H1 (cell line): ENCODE data around the gene EFCAB6. TPM values are rescaled to one million over a fixed set of nuclear protein-coding genes. Genes with fewer than 3 reads are reported as not detected.

Experiments
- CTCF ChIA-PET: fragments of 300-600 bp; sonication (Branson Sonifier 250); formaldehyde crosslinking; loops from one replicate; lab custom pipeline; 2021; ENCODE audit not compliant: partially characterized antibody; lab: Charles Lee
- POLR2A ChIA-PET: fragments of 300-600 bp; sonication (Branson Sonifier 250); formaldehyde crosslinking; loops from one replicate; lab custom pipeline; 2021; ENCODE audit warnings: inconsistent platforms; ENCODE audit not compliant: partially characterized antibody; lab: Charles Lee
- DNase-seq, 2 experiments: peaks; one replicate each; pipeline versions ENCODE4 v3.0.0 to v3.0.0-alpha.2; 2010 to 2022; ENCODE audit warnings: low spot score in 2 of 2, low read depth in 1 of 2, mixed read lengths in 1 of 2
- FAIRE-seq: peaks from 2 replicates; lab custom pipeline; 2011; peaks lifted over from hg19 to GRCh38; lab: Jason Lieb, UNC
- H2AFZ ChIP-seq: 2 replicates; pipeline ENCODE4 v1.8.1; 2012; ENCODE audit warnings: low read length, inconsistent platforms
- H2AK5ac ChIP-seq: 2 replicates; pipeline ENCODE4 v1.6.1; 2013; ENCODE audit warnings: low read depth, low read length
- H2BK120ac ChIP-seq: replicated peaks from 2 replicates; pipeline ENCODE3; 2013; ENCODE audit warnings: low read depth, low read length, inconsistent platforms
- H2BK12ac ChIP-seq: 2 replicates; pipeline ENCODE4 v1.6.1; 2013; ENCODE audit warnings: low read depth, low read length
- H2BK15ac ChIP-seq: 2 replicates; pipeline ENCODE4 v1.6.1; 2013; ENCODE audit warnings: low read length
- H2BK20ac ChIP-seq: 2 replicates; pipeline ENCODE4 v1.6.1; 2013; ENCODE audit warnings: low read length
- H2BK5ac ChIP-seq: 2 replicates; pipeline ENCODE4 v1.6.1; 2013; ENCODE audit warnings: low read depth, low read length
- H3K14ac ChIP-seq: 2 replicates; pipeline ENCODE4 v1.6.1; 2013; ENCODE audit warnings: inconsistent platforms; ENCODE audit not compliant: insufficient read length
- H3K18ac ChIP-seq: 2 replicates; pipeline ENCODE4 v1.6.1; 2013; ENCODE audit warnings: low read length; ENCODE audit errors: extremely low read depth
- H3K23ac ChIP-seq: 2 replicates; pipeline ENCODE4 v1.6.1; 2013; ENCODE audit warnings: inconsistent platforms; ENCODE audit not compliant: insufficient read length
- H3K23me2 ChIP-seq: 2 replicates; pipeline ENCODE4 v1.6.1; 2013; ENCODE audit warnings: low read depth, low read length
- H3K27ac ChIP-seq: 2 replicates; pipeline ENCODE4 v1.6.1; 2011; ENCODE audit warnings: low read depth, low read length, inconsistent platforms
- H3K27me3 ChIP-seq, 4 experiments: replicated peaks in 1 of 4; 1 replicate in 1 of 4; 2 replicates in 3 of 4; pipeline versions ENCODE4 v1.6.1 to v1.8.1; 2011 to 2013; ENCODE audit warnings: low read length in 3 of 4, mild to moderate bottlenecking in 3 of 4, inconsistent platforms in 2 of 4, mixed read lengths in 2 of 4, moderate library complexity in 1 of 4; ENCODE audit not compliant: control insufficient read depth in 3 of 4, insufficient read depth in 3 of 4; ENCODE audit errors: extremely low read depth in 1 of 4
- H3K36me3 ChIP-seq, 4 experiments: 2 replicates each; pipeline versions ENCODE4 v1.6.1 to v1.8.1; 2011 to 2013; ENCODE audit warnings: mild to moderate bottlenecking in 4 of 4, low read length in 3 of 4, moderate library complexity in 2 of 4, control low read depth in 1 of 4, inconsistent platforms in 1 of 4; ENCODE audit not compliant: insufficient read depth in 4 of 4, control insufficient read depth in 2 of 4
- H3K4ac ChIP-seq: replicated peaks from 2 replicates; pipeline ENCODE3; 2013; ENCODE audit warnings: low read length, low read depth, mixed read lengths, inconsistent platforms; ENCODE audit not compliant: insufficient read length
- H3K4me1 ChIP-seq, 4 experiments: replicated peaks in 1 of 4; 1 replicate in 1 of 4; 2 replicates in 3 of 4; pipeline versions ENCODE4 v1.6.1 to v1.8.1; 2011 to 2013; ENCODE audit warnings: low read length in 3 of 4, inconsistent platforms in 2 of 4, mixed read lengths in 1 of 4; ENCODE audit not compliant: insufficient read depth in 4 of 4, control insufficient read depth in 3 of 4
- H3K4me2 ChIP-seq, 2 experiments: 2 replicates each; pipeline versions ENCODE4 v1.6.1 to v1.8.1; 2011 to 2013; ENCODE audit warnings: low read depth in 2 of 2, low read length in 2 of 2, control low read depth in 1 of 2, inconsistent platforms in 1 of 2, mild to moderate bottlenecking in 1 of 2; ENCODE audit not compliant: insufficient read depth in 1 of 2
- H3K4me3 ChIP-seq, 4 experiments: fragments of 200-600, 300-600 bp in 1 of 4; sonication (generic), shearing (Covaris generic), sonication (Bioruptor Twin) in 1 of 4; 2 replicates each; pipeline versions ENCODE4 v1.5.1 to v1.8.1; 2011 to 2016; ENCODE audit warnings: low read length in 4 of 4, low read depth in 3 of 4, control low read depth in 2 of 4, inconsistent platforms in 2 of 4, mild to moderate bottlenecking in 2 of 4, mixed read lengths in 1 of 4, moderate library complexity in 1 of 4; ENCODE audit not compliant: insufficient read depth in 2 of 4; ENCODE audit errors: extremely low read depth in 1 of 4
- H3K56ac ChIP-seq: replicated peaks from 2 replicates; pipeline ENCODE3; 2013; ENCODE audit warnings: low read depth, mild to moderate bottlenecking, mixed read lengths, low read length, inconsistent platforms; ENCODE audit not compliant: insufficient read length
- H3K79me1 ChIP-seq: 2 replicates; pipeline ENCODE4 v1.6.1; 2013; ENCODE audit warnings: low read depth, low read length, control low read depth
- H3K79me2 ChIP-seq, 2 experiments: 2 replicates each; pipeline versions ENCODE4 v1.6.1 to v1.8.1; 2012 to 2013; ENCODE audit warnings: low read length in 2 of 2, mild to moderate bottlenecking in 2 of 2, inconsistent platforms in 1 of 2; ENCODE audit not compliant: insufficient read depth in 2 of 2, control insufficient read depth in 1 of 2
- H3K9ac ChIP-seq, 4 experiments: replicated peaks in 1 of 4; 1 replicate in 1 of 4; 2 replicates in 3 of 4; pipeline versions ENCODE4 v1.6.1 to v1.8.1; 2011 to 2013; ENCODE audit warnings: low read depth in 3 of 4, low read length in 3 of 4, control low read depth in 2 of 4, mild to moderate bottlenecking in 2 of 4, moderate library complexity in 2 of 4, inconsistent platforms in 1 of 4; ENCODE audit errors: extremely low read depth in 1 of 4
- H3K9me3 ChIP-seq, 2 experiments: 2 replicates each; pipeline versions ENCODE4 v1.6.1 to v1.8.1; 2012 to 2013; ENCODE audit warnings: mild to moderate bottlenecking in 2 of 2, moderate library complexity in 2 of 2, control low read depth in 1 of 2, inconsistent platforms in 1 of 2, low read depth in 1 of 2, low read length in 1 of 2, mixed read lengths in 1 of 2; ENCODE audit not compliant: insufficient read depth in 2 of 2
- H4K20me1 ChIP-seq, 2 experiments: replicated peaks in 1 of 2; 2 replicates each; pipeline versions ENCODE3 to v1.8.1; 2011 to 2013; ENCODE audit warnings: inconsistent platforms in 2 of 2, low read length in 2 of 2, mild to moderate bottlenecking in 1 of 2; ENCODE audit not compliant: insufficient read depth in 2 of 2, control insufficient read depth in 1 of 2
- H4K5ac ChIP-seq: 2 replicates; pipeline ENCODE4 v1.6.1; 2013; ENCODE audit warnings: low read length, low read depth, mixed read lengths, inconsistent platforms; ENCODE audit not compliant: insufficient read length
- H4K8ac ChIP-seq: 2 replicates; pipeline ENCODE4 v1.8.0; 2013; ENCODE audit warnings: mild to moderate bottlenecking, moderate library complexity, low read length, inconsistent platforms; ENCODE audit not compliant: insufficient read depth; ENCODE audit errors: extremely low read depth
- H4K91ac ChIP-seq: replicated peaks from 2 replicates; pipeline ENCODE3; 2013; ENCODE audit warnings: low read length, mixed read lengths, inconsistent platforms; ENCODE audit not compliant: insufficient read length
- ASH2L ChIP-seq: fragments of 200-600, 300-600 bp; sonication (generic); IDR thresholded peaks from one replicate; pipeline ENCODE4 v1.7.1; 2017; ENCODE audit warnings: low read length
- BRCA1 ChIP-seq: IDR thresholded peaks from 2 replicates; pipeline ENCODE4 v1.6.1; 2012; ENCODE audit warnings: low read depth, low read length, improper control_type of control experiment
- CREB1 ChIP-seq: IDR thresholded peaks from 2 replicates; pipeline ENCODE4 v1.6.1; 2012; ENCODE audit warnings: inconsistent platforms
- E2F6 ChIP-seq: IDR thresholded peaks from 2 replicates; pipeline ENCODE4 v1.6.1; 2012; ENCODE audit warnings: inconsistent platforms
- GABPA ChIP-seq: IDR thresholded peaks from 2 replicates; pipeline ENCODE4 v1.6.1; 2011; ENCODE audit warnings: mild to moderate bottlenecking, low read length, moderate library complexity, borderline replicate concordance; ENCODE audit not compliant: insufficient read depth
- HDAC2 ChIP-seq, 2 experiments: fragments of 300-600 bp in 1 of 2; sonication (generic) in 1 of 2; IDR thresholded peaks; 2 replicates each; pipeline ENCODE4 v1.6.1; 2011 to 2012; ENCODE audit warnings: low read depth in 2 of 2, low read length in 2 of 2, mild to moderate bottlenecking in 2 of 2, moderate library complexity in 2 of 2, borderline replicate concordance in 1 of 2, inconsistent platforms in 1 of 2
- MAFK ChIP-seq: IDR thresholded peaks from 2 replicates; pipeline ENCODE4 v1.6.1; 2012; ENCODE audit warnings: low read depth, mild to moderate bottlenecking, improper control_type of control experiment, low read length
- POLR2A ChIP-seq, 2 experiments: IDR thresholded peaks; 1 replicate in 1 of 2; 2 replicates in 1 of 2; pipeline ENCODE4 v1.6.1; 2011; ENCODE audit warnings: low read depth in 2 of 2, low read length in 2 of 2, mild to moderate bottlenecking in 2 of 2; ENCODE audit errors: control extremely low read depth in 1 of 2
- SAP30 ChIP-seq: fragments of 300-600 bp; sonication (generic); IDR thresholded peaks from 2 replicates; pipeline ENCODE4 v1.7.1; 2012; ENCODE audit warnings: low read length, moderate library complexity, mild to moderate bottlenecking, inconsistent platforms; ENCODE audit not compliant: insufficient read depth, insufficient replicate concordance
- SIN3A ChIP-seq, 2 experiments: IDR thresholded peaks in 1 of 2; conservative IDR thresholded peaks in 1 of 2; 2 replicates each; pipeline ENCODE4 v1.6.1; 2011 to 2012; ENCODE audit warnings: low read length in 2 of 2, improper control_type of control experiment in 1 of 2, low read depth in 1 of 2, mild to moderate bottlenecking in 1 of 2
- SIX5 ChIP-seq: IDR thresholded peaks from 2 replicates; pipeline ENCODE4 v1.6.1; 2011; ENCODE audit warnings: mild to moderate bottlenecking, low read depth, low read length
- SP2 ChIP-seq: IDR thresholded peaks from 2 replicates; pipeline ENCODE4 v1.6.1; 2012; ENCODE audit warnings: mild to moderate bottlenecking, low read length, inconsistent platforms
- SP4 ChIP-seq: IDR thresholded peaks from 2 replicates; pipeline ENCODE4 v1.6.1; 2012; ENCODE audit warnings: low read length, inconsistent platforms
- TAF7 ChIP-seq: optimal IDR thresholded peaks from 2 replicates; pipeline ENCODE3; 2011; ENCODE audit warnings: low read depth, mild to moderate bottlenecking, inconsistent platforms, low read length, moderate library complexity, borderline replicate concordance
- TEAD4 ChIP-seq: IDR thresholded peaks from 2 replicates; pipeline ENCODE4 v1.6.1; 2012; ENCODE audit warnings: low read depth, low read length, inconsistent platforms, mixed read lengths
- polyA plus RNA-seq, 7 experiments: library from polyadenylated mRNA; depleted of rRNA in 3 of 7; stranded (reverse) in 5 of 7; unstranded in 2 of 7; fragments of >200 nt in 5 of 7; fragments of 200-250 nt in 2 of 7; gene quantifications; 1 replicate in 5 of 7; 2 replicates in 1 of 7; 4 replicates in 1 of 7; pipeline versions ENCODE4 v1.2.1 to v1.2.3, GENCODE V29; 2011 to 2013; ENCODE audit warnings: missing spikeins in 2 of 7, mixed read lengths in 2 of 7
- total RNA-seq: library from RNA; stranded (reverse); fragmentation: NEBNext Ultra II Directional; extraction: Animal tissue kit (Norgen Biotek cat#: 25700); gene quantifications from 2 replicates; pipeline ENCODE4 v1.2.1, GENCODE V29; 2021

EFCAB6 gene
- total and polyA plus RNA-seq, 2 of the 8 experiments (the other 6 are each of a cell fraction or from before 2014, with no cell fraction given), result 0.32 to 1.7 TPM

DNA sequence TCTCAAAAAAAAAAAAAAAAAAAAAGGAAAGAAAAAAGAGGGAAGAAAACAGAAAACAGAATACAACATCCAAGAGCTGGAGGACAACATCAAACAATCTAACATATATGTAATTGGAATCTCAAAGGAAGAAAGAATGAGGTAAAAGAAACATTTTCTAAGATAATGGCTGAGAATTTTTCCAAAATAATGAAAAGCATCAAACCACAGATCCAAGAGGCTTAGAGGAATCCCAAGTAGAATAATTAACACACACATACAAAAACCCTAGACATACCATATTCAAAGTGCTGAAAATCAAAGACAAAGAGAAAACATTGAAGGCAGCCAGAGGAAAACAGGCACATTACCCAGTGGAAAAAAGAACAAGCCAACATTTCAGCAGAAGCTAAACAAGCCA is 45.3 kb upstream of the EFCAB6 start:
- Histone ChIP-seq H2BK12ac (no peak overlapping the region), H3K56ac (no peak overlapping the region), H3K4me3 (no peak overlapping the region), H2AFZ (no peak overlapping the region), H2AK5ac (no peak overlapping the region), H3K27me3 (no peaks in the 10 kb centered on the region; a peak in 2 of 7 replicates), H2BK120ac (no peak overlapping the region), H2BK20ac (no peak overlapping the region), H3K18ac (no peak overlapping the region), H4K5ac (no peak overlapping the region), H3K36me3 (no peaks in the 10 kb centered on the region; a peak in 1 of 8 replicates), H3K79me1 (peaks cover 36% of the 10 kb centered on the region), H3K23me2 (peaks cover 13% of the 10 kb centered on the region; the same call in 1 of the 2 replicates), H3K4ac (no peak overlapping the region), H4K8ac (no peak overlapping the region), H3K79me2 (peaks cover 0 to 92% of the 10 kb centered on the region in 2 experiments; a peak in 2 of 4 replicates), H3K9ac (no peak overlapping the region), H4K20me1 (peaks cover 4 to 13% of the 10 kb centered on the region in 2 experiments), H3K4me1 (peaks cover 7 to 22% (median 10%) of the 10 kb centered on the region in 4 experiments), H2BK5ac (no peak overlapping the region), H3K23ac (no peak overlapping the region), H3K27ac (no peak overlapping the region), H3K4me2 (no peak overlapping the region), H4K91ac (no peak overlapping the region), H3K14ac (no peak overlapping the region), H3K9me3 (peaks cover 0 to 8% of the 10 kb centered on the region in 2 experiments; a peak in 1 of 4 replicates), H2BK15ac (no peak overlapping the region)
- POLR2A ChIA-PET, result interaction anchor here (1.8 kb wide), 1 partner anchor 12 kb away, joined by 5 read pairs; no protein-coding TSS in a partner anchor
- DNase-seq, result no peak
- no peak for FAIRE-seq
- CTCF ChIA-PET, result interaction anchor here (1.3 to 1.7 kb wide), 4 partner anchors 8 to 32 kb away, joined by 3 to 4 read pairs (median 3); no protein-coding TSS in a partner anchor
- TF ChIP-seq HDAC2 (IDR thresholded peaks at IDR 0.05; ENCODE audit: borderline replicate concordance in 1 of 2, low read depth in 2 of 2, low read length in 2 of 2) (no peak), TEAD4 (no peak), MAFK (no peak), BRCA1 (no peak), TAF7 (no peak), SIN3A (conservative IDR thresholded peaks at IDR 0.05 in 1 of 2, IDR thresholded peaks at IDR 0.05 in 1 of 2; ENCODE audit: low read depth in 1 of 2, low read length in 2 of 2) (no peak), SAP30 (no peak), POLR2A (IDR thresholded peaks at IDR 0.05; ENCODE audit: control extremely low read depth in 1 of 2, low read depth in 2 of 2, low read length in 2 of 2) (no peak), SIX5 (no peak), SP4 (no peak), SP2 (no peak), GABPA (no peak), CREB1 (no peak), E2F6 (no peak), ASH2L (no peak)
